Mesodermal cell (in vitro differentiated cells): ENCODE results near the gene HPCAL4. TPM values are rescaled to one million over a fixed set of nuclear protein-coding genes. Genes with fewer than 3 reads are reported as not detected.
A peak's percentile ranks its signal among the peaks of the same experiment; 100 is the strongest.

ENCODE experiments used
- H3K27ac ChIP-seq: 2 replicates; pipeline ENCODE4 v1.7.0; 2013; ENCODE audit warnings: mild to moderate bottlenecking, low read depth, low read length, moderate library complexity; ENCODE audit not compliant: severe bottlenecking
- H3K36me3 ChIP-seq: 2 replicates; pipeline ENCODE4 v1.7.1; 2013; ENCODE audit warnings: mild to moderate bottlenecking, low read length, moderate library complexity; ENCODE audit not compliant: control insufficient read depth, insufficient read depth
- H3K4me1 ChIP-seq: one replicate; pipeline ENCODE4 v1.7.1; 2013; ENCODE audit warnings: mild to moderate bottlenecking, low read length; ENCODE audit not compliant: insufficient read depth, control insufficient read depth, poor library complexity, severe bottlenecking
- H3K4me3 ChIP-seq: 2 replicates; pipeline ENCODE4 v1.7.0; 2013; ENCODE audit warnings: low read length, control low read depth, mild to moderate bottlenecking; ENCODE audit not compliant: insufficient read depth, poor library complexity, severe bottlenecking; ENCODE audit errors: extremely low read depth
- H3K9me3 ChIP-seq: 2 replicates; pipeline ENCODE4 v1.7.1; 2013; ENCODE audit warnings: mild to moderate bottlenecking, low read length, moderate library complexity; ENCODE audit not compliant: control insufficient read depth
- WGBS, 2 experiments: methylation state at CpG; one replicate each; pipeline ENCODE4 v1.1.5; 2013; ENCODE audit warnings: missing lambda C conversion rate in 2 of 2; ENCODE audit not compliant: insufficient coverage in 2 of 2; 5-methylcytosine and 5-hydroxymethylcytosine counted together
- polyA plus RNA-seq, 2 experiments: library from polyadenylated mRNA; stranded (reverse); fragments of 50-300 nt; gene quantifications; one replicate each; pipeline ENCODE4 v1.2.3, GENCODE V29; 2013

Gene HPCAL4
- polyA plus RNA-seq (2013, experiment 1 of 2): 0.52 TPM
- polyA plus RNA-seq (2013, experiment 2 of 2): 0.71 TPM

DNA sequence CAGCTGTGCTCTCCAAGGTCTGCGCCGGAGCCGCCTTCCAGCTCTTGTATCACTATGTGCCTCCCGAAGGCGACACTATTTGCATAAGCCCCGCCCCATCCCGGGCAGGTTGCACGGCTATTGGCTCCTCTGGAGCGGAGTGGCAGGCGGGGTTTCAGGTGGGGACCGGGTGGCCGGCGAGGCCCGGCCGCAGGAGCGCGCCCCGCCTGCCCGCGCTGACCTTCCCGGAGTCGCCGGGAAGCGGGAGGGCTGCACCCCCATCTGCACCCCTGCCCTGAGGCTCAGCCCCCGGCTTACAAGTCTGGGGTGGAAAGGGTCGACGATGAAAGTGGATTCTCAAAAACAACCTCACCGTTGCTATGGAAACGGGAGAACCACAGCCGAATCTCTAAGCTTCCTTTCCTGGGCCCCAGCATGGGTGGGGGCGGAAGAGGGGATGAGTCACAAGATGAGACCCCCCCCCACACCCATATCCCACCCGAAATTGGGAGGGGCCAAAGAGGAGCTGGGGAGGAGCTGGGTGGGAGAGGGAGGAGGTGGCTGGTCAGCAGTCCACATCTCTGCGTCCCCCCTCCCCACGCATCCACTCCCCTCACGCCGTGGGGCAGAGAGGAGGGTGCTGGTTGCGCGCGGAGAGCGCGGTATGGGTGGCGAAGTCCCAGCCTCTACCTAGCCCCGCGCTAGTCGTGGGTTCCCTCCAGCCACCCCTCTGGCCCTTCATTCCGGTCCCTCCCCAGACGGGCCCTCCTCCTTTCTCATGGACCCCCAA lies at the start of gene HPCAL4:
HPCAL4 (minus strand) TSS at position 51 of the 769 bp plus-strand sequence. CDS start 6,830 bp downstream, outside the sequence.
- no peak within 1 kb of the TSS for H3K27ac ChIP-seq
- no peaks in the 10 kb centered on the region for H3K9me3 ChIP-seq
- 8 to 10% methylated on average over 33 to 41 of the region's 47 CpGs for WGBS, 2 experiments
- peaks cover 12% of the 10 kb centered on the region for H3K4me1 ChIP-seq
- no peaks in the 10 kb centered on the region for H3K36me3 ChIP-seq
- peak within 1 kb of the TSS; percentile 14 for H3K4me3 ChIP-seq

DNA sequence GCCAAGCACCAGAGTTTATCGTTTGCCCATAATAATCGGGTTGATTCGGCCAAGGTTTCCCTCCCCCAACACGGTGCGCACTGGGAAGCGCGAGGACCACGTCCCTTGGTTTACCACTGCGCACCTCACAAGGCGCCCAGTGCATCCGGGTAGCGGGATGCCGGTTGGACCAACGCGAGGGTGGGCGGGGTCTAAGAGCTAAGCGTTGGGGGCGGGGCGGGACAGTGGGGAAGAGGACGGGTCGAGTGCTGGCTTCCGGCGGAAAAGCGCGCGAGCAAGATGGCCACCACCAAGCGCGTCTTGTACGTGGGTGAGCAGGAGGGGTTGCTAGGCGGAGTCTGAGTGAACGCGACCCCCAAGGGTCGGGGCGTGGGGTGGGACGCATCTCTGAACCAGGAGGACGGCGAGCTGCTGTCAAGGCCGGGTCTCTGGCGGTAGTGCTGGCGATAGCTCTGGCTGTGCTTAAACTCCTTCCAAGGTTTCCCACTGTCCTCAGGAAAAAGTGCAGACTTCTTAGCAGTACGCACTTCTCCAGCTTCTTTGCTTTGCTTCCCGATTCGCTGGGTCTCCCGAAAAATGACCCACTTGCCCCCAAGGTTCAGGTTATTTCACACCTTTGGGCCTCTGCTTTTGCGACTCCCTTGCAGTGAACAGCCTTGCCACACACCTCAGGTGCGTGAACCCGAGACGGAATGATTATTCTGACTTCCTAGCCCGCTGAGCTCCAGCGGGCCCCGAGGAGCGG lies 47.6 kb upstream of the HPCAL4 start, which contains the start of gene PPIE:
PPIE (plus strand) TSS at position 261 of the 745 bp plus-strand sequence; CDS start at position 280, 19 bp downstream.
- Histone ChIP-seq H3K4me3 (peak within 1 kb of the TSS; percentile 66), H3K36me3 (peaks cover 33% of the 10 kb centered on the region), H3K27ac (no peak within 1 kb of the TSS), H3K4me1 (peaks cover 3% of the 10 kb centered on the region), H3K9me3 (no peaks in the 10 kb centered on the region)
- 1 to 2% methylated on average over 41 to 42 of the region's 52 CpGs for whole genome bisulfite sequencing, 2 experiments

- H3K36me3 ChIP-seq: peaks cover 21% of the 10 kb centered on the region
Observed at GRCh38 chr1:39737546-39738169, 46.4 kb upstream of the HPCAL4 start.

DNA sequence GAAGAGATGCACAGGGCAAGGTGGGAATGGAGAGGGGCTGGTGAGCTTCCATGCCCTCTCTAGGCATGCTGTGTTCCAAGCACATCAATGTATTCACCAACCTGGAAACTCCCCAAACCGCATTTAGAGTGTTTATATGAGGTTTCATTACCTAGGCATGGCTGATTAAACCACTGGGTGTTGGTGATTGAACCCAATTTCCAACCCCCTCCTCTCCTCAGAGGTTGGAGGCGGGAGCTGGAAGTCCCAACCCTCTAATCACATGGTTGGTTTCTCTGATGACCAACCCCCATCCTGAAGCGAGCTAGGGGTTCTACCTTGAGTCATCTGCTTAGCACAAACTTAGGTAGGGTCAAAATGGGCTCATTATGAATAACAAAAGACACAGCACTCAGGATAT lies 44.5 kb upstream of the HPCAL4 start:
- Histone ChIP-seq H3K4me1 (peaks cover 3% of the 10 kb centered on the region), H3K4me3 (no peak overlapping the region), H3K36me3 (peaks cover 6% of the 10 kb centered on the region), H3K27ac (no peak overlapping the region), H3K9me3 (no peaks in the 10 kb centered on the region)
- 83% methylated on average over 1 of the region's 3 CpGs; no CpG with 5 or more reads in 1 of the 2 experiments for WGBS, 2 experiments

More at GRCh38 chr1:39737546-39738169, 46.4 kb upstream of the HPCAL4 start:
- Histone ChIP-seq H3K9me3 (no peaks in the 10 kb centered on the region), H3K4me1 (peaks cover 3% of the 10 kb centered on the region), H3K27ac (no peak overlapping the region), H3K4me3 (no peak overlapping the region)
- 100% methylated on average over 2 to 3 of the region's 9 CpGs for WGBS, 2 experiments

DNA sequence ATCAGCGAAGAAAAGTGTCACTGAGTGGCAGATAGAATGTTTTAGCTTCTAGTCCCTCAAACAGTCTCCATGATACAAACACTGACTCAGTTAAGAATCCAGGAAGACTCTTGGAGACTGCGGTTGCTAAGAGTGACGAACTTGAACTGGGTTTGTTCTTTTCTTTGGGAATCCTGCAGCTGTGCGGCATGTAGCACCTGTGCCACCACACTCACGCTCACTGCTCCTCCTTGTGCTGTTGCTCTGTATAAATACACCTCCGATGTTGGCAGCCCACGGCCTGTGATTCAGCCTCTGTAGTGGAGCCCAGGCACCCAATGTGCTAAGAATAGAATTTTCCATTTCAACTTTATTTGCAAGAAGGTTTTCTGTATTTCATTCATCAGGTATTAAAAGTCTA lies 41.9 kb upstream of the HPCAL4 start:
- Histone ChIP-seq H3K4me3 (no peak overlapping the region), H3K27ac (no peak overlapping the region), H3K9me3 (no peaks in the 10 kb centered on the region), H3K4me1 (no peaks in the 10 kb centered on the region), H3K36me3 (no peaks in the 10 kb centered on the region)
- 69 to 81% methylated on average over 4 to 7 of the region's 7 CpGs for WGBS, 2 experiments

DNA sequence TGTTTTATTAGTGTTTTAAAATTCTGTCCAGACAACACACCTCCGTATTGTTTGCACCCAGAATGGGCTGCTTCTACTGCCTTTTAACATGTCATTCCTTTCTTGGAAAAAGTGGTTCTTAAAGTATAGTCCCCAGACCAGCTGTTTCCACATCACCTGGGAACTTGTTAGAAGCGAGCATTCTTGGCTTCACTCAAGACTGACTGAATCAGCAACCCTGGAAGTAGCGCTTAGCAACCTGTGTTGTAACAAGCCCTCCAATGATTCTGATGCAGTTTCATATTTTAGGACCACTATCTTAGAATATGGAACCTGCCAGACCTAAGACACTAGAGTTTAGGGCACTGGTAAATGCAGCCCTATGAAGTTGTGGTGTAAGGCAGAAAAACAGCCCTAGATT lies 41.5 kb upstream of the HPCAL4 start:
- Histone ChIP-seq H3K27ac (no peak overlapping the region), H3K4me1 (no peaks in the 10 kb centered on the region), H3K36me3 (no peaks in the 10 kb centered on the region), H3K9me3 (no peaks in the 10 kb centered on the region), H3K4me3 (no peak overlapping the region)
- WGBS, 2 experiments: 46 to 59% methylated on average over 2 to 3 of the region's 3 CpGs

DNA sequence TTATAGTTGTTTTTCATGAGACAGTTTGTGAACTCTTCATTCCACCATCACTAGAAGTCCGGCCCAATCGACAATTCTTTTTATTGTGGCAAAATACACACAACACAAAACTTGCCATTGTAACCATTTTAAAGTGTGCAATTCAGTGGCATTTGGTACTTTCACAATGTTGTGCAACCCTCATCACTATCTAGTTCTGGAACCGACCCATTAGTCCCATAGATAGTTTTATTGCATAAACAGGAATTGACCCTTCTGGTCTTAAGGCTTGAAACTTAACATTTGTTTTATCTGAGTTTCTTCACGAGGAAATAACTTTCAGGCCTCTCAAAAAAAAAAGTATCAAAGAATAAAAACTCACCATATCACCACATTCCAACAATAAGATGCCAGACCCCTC lies 38.6 kb upstream of the HPCAL4 start:
- no peak overlapping the region for H3K27ac ChIP-seq
- 59 to 63% methylated on average over 2 of the region's 4 CpGs for WGBS, 2 experiments
- no peak overlapping the region for H3K4me3 ChIP-seq
- no peaks in the 10 kb centered on the region for H3K4me1 ChIP-seq
- H3K36me3 ChIP-seq: no peaks in the 10 kb centered on the region
- H3K9me3 ChIP-seq: no peaks in the 10 kb centered on the region

DNA sequence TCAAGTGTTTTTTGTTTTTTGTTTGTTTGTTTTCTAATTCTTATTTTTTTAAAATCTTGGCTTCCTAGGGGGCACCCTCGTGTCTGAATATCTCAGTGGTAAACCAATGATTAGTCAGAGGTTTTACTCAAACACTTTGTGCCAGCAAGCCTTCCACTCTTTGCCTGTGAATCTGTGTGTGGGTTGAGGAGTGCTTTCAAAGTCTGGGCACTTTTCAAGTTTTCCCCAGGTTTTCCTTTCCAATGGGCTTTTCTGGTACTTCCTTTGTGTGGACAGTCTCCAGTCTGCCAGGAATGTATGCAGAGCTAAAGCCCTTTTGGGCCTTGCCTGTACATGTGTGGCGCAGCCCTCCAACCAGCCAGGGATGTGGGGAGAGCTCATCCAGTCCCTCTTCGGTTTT lies 37.8 kb upstream of the HPCAL4 start:
- no peak overlapping the region for H3K4me3 ChIP-seq
- no peaks in the 10 kb centered on the region for H3K36me3 ChIP-seq
- no peaks in the 10 kb centered on the region for H3K9me3 ChIP-seq
- H3K27ac ChIP-seq: no peak overlapping the region
- no peaks in the 10 kb centered on the region for H3K4me1 ChIP-seq
- 69 to 89% methylated on average over 2 to 3 of the region's 3 CpGs for WGBS, 2 experiments

DNA sequence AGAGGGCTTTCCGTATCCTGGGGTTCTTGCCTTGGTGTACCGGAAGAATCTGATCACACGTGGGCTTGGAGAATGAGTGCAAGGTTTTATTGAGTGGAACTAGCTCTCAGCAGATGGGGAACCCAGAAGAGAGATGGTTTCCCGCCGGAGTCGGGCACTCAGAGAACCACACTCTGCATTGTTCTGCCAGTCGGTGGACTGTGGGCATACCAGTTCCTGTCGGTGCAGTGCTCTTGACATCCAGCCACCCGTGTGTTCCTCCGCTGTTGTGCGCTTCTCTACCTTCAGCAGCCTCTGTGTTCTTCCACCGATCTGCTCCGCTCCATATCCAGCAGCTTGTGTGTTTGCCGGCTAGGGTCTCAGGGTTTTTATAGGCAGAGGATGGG lies 36.7 kb upstream of the HPCAL4 start:
- Histone ChIP-seq H3K9me3 (no peaks in the 10 kb centered on the region), H3K36me3 (no peaks in the 10 kb centered on the region), H3K4me3 (no peak overlapping the region), H3K27ac (no peak overlapping the region), H3K4me1 (no peaks in the 10 kb centered on the region)
- WGBS, 2 experiments: 68 to 73% methylated on average over 9 to 13 of the region's 14 CpGs

DNA sequence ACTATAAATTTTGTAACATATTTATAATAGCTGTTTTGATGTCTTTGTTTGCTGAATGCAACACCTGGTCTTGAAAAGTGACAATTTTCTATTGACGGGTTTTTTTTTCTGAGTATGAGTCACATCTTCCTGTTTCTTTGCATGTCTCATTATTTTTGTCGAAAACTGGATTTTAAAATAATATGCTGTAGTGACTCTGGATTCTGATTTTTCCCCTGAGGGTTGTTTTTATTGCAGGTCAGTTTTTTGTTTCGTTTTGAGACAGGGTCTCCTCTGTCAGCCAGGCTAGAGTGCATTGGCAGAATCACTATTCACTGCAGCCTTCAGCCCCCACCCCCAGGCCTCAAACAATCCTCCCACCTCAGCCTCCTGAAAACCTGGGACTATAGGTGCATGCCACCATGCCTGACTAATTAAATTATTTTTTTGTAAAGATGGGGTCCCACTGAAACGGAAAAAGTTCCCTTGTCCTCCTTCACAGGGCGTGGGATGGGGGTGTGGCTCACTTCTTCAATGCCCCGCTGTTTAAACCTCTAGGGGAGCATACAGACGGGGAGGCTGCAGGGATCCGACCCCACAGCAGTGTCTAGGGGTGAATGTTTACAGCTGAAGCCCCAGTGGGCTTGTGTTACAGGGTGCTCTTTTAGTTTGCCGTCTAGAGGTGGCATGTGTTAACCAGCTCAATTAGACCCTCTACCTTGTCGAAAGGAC lies 36.1 kb upstream of the HPCAL4 start:
- Histone ChIP-seq H3K4me1 (no peaks in the 10 kb centered on the region), H3K27ac (no peak overlapping the region), H3K9me3 (no peaks in the 10 kb centered on the region), H3K36me3 (no peaks in the 10 kb centered on the region), H3K4me3 (no peak overlapping the region)
- 45 to 53% methylated on average over 8 to 9 of the region's 10 CpGs for whole genome bisulfite sequencing, 2 experiments
